ENCODE results near the gene VIT.

VIT gene, protein sequence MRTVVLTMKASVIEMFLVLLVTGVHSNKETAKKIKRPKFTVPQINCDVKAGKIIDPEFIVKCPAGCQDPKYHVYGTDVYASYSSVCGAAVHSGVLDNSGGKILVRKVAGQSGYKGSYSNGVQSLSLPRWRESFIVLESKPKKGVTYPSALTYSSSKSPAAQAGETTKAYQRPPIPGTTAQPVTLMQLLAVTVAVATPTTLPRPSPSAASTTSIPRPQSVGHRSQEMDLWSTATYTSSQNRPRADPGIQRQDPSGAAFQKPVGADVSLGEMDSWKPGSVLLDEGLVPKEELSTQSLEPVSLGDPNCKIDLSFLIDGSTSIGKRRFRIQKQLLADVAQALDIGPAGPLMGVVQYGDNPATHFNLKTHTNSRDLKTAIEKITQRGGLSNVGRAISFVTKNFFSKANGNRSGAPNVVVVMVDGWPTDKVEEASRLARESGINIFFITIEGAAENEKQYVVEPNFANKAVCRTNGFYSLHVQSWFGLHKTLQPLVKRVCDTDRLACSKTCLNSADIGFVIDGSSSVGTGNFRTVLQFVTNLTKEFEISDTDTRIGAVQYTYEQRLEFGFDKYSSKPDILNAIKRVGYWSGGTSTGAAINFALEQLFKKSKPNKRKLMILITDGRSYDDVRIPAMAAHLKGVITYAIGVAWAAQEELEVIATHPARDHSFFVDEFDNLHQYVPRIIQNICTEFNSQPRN

DNA sequence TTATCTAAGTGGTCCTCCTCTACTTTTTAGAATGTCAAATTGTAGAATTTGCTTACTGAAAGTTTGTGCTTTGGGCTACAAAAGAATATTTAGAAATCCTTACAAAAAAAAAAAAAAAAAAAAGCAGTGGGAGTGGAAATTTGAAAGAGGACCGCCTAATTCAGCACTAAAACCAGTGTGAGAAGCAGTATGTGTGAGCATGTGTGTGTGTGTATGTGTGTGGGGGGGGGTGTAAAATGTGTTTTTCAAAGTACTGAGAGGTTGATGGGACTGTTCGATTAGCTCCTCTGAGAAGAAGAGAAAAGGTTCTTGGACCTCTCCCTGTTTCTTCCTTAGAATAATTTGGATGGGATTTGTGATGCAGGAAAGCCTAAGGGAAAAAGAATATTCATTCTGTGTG lies at the start of gene VIT:
VIT (plus strand) TSS at position 175 of the 400 bp plus-strand sequence. CDS start 19,664 bp downstream, outside the sequence.
- no peak for DNase-seq (ENCODE audit: low read depth in 2 of 2)

DNA sequence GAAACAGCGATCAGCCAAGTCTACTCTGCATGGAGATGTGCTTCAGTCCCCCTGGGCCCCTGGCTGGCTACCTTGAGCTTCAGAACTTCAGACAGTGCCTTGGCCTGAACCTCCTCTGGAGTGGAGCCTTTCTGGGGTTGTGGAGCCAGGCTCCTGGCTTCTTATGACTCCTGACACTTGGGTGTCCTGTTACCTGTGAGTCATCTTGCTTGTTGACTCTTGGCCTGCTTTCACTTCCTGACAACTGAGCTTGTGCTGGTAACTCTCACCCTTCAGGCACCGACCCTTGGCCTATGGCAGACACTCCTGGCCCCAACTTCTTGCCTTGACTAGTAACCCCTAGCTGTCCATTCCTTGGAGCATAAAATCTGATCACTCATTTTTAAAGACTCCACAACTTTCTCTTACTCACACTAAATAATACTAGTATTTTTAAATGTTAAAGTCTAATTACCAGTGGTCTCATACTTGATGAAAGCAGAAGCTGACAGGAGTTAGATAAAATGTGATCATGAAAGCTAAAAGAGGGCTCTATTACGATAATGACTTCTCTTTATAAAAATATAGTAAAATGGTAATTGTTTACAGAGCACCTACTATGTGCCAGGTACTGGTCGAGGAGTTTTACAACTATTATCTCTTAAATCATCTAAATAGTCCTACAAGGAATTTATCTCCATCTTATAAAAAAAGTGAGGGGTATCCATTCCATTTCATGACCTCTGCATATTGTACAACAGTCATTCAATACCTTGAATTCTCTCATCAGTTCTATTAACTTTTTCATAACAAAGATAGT lies 46.3 kb upstream of the VIT start:
- no peak for DNase-seq (ENCODE audit: low read depth in 2 of 2)

- DNase-seq (ENCODE audit: low read depth in 2 of 2) = no peak
Observed at GRCh38 chr2:36653155-36653554, 43.4 kb upstream of the VIT start.

DNA sequence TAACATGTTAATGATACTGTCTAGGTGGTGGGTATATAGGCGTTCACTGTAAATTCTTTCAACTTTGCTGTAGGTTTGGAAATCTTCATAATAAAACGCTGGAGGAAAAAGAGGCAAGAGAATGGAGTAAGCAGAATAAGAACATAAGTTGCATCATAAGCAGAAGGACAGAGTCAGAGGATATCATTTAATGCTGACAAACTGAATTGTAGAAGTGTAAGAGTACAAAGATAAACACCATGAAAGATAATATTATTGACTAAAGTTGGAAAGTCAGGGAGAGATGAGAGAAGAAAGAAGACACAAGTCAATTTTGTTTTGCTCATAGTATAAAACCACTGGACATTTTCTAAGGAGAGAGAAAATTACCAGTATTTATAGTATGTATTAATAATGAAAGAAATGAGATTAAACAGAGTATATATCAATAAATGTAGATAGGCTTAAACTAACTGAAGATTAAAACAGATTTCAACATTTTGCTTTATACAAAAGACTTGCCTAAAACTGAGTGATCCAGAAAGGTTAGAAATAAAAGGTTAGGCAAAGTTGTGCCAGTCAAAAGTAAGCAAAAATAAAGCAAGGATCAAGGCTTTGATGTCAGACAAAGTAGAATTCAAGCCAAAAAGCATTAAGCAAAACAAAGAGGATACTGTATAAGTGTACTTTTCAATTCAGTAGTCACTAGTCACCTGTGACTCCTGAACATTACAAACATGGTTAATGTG lies 42.4 kb upstream of the VIT start:
- DNase-seq (ENCODE audit: low read depth in 2 of 2) = no peak

- no peak for DNase-seq (ENCODE audit: low read depth in 2 of 2)
Observed at GRCh38 chr2:36655453-36655852, 41.1 kb upstream of the VIT start.

DNA sequence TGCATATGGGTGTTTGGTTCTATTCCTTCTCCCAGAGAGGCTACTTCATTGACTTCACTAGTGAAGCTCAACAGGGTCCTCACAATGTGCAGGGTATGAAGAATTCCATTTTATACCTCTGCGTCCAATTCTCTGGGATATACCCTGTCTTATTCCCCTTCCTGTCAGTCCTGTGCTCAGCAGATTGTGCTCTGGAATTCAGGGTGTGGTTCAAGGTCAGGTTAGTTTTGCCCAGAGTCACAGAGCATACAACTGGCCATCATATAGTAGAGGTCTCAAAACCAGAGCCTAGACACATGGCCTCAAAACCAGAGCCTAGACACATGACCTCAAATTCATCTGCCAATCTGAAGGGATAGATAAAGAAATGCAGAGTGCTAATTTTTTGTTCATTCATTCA lies 38.8 kb upstream of the VIT start:
- no peak for DNase-seq (ENCODE audit: low read depth in 2 of 2)

- no peak for DNase-seq (ENCODE audit: low read depth in 2 of 2)
Observed at GRCh38 chr2:36658277-36658748, 38.2 kb upstream of the VIT start.

DNA sequence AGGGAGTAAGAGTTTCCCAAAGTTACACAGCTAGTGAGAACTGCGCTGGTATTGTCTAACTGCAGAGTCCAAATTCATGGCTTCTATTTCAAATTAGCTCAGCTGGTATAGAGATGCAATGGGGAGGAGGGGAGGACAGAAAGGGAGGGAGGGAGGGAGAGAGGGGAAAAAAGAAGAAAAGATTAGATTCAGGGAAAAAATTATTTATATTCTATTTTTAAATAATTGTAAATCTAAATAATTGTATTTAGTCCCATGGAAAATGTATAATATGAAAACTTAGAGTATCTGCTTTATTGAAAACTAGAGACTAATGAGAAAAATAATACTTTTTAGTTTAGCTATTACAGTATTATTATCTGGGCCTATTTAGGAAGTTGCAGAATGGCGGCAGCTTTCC lies 37.3 kb upstream of the VIT start:
- no peak for DNase-seq (ENCODE audit: low read depth in 2 of 2)

DNA sequence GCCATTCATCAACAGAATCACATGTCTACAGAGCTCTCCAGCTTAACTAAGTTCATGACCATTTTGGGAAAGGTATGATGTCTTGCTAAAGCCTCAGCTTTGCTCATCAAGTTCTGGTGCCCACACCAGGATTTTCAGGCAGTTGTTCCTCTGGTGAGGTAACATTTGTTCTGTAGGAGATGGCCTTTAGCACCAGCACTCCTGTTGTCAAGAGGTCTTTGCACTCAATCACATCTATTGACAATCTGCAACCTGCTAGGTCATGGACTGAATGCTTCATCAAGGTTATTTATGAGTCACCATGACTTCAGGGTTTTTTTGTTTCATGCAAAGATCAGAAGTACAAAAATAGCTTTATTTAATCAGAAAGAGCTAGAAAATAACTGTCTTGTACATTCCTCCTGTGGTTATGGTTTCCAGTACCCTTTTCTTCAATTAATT lies 36.6 kb upstream of the VIT start:
- DNase-seq (ENCODE audit: low read depth in 2 of 2) = no peak

DNA sequence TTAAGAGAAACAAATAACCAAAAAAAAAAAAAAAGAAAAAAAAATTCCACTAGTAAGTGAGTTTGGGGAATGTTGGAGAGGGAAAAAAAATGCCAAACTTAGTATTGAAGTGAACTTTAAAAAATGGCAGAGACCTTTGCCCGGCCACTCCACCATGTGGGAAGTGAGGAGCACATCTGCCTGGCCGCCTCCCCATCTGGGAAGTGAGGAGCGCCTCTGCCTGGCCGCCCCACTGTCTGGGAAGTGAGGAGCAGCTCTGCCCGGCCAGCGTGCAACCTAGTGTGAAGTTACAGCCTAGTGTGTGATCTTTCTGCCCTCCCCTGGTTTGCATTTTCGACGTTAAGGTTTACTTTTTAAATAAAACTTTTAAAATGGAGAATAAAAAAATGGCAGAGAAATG lies 33.9 kb upstream of the VIT start:
- DNase-seq (ENCODE audit: low read depth in 2 of 2) = no peak

- no peak for DNase-seq (ENCODE audit: low read depth in 2 of 2)
Observed at GRCh38 chr2:36663295-36663694, 33.2 kb upstream of the VIT start.

- no peak for DNase-seq (ENCODE audit: low read depth in 2 of 2)
Observed at GRCh38 chr2:36663851-36664695, 32.4 kb upstream of the VIT start.

DNA sequence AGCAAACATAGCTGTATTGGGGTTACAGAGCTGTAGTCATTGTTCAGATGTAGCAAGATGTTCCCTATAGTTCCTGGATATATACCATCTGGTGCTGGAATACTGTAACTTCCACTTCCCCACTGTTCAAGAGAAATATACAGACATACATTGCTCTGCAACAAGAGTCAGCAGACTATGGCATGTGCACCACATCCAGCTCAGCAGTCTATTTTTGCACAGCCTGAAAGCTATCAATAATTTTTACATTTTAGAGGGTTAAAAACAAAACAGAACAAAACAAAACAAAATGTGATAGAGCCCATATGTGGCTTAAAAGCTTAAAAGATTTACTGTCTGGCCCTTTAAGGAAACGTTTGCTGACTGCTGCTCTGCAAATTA lies 31.8 kb upstream of the VIT start:
- no peak for DNase-seq (ENCODE audit: low read depth in 2 of 2)

DNA sequence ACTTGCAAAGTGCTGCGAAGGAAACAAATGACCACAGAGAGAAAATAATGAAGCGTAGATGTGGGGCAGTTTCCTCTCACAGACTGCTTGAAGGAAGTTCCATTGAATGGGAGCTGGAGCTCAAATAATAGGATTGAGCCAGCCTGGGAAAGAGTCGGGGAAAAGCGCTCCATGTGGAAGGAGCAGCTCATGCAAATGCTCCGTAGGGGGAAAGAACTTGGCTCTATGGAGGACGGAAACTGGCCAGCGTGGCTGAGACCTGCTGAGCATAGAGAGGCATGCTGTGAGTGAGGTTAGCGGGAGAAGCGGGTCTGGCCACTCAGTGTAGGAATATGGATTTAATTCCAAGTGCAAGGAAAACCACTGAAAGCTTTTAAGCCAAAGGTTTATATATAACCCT lies 28.6 kb upstream of the VIT start:
- DNase-seq (ENCODE audit: low read depth in 2 of 2) = no peak

GRCh38 chr2:36670881-36671595 lies 25.5 kb upstream of the VIT start:
- DNase-seq (ENCODE audit: low read depth in 2 of 2) = no peak

- no peak for DNase-seq (ENCODE audit: low read depth in 2 of 2)
Observed at GRCh38 chr2:36671731-36672130, 24.8 kb upstream of the VIT start.

DNA sequence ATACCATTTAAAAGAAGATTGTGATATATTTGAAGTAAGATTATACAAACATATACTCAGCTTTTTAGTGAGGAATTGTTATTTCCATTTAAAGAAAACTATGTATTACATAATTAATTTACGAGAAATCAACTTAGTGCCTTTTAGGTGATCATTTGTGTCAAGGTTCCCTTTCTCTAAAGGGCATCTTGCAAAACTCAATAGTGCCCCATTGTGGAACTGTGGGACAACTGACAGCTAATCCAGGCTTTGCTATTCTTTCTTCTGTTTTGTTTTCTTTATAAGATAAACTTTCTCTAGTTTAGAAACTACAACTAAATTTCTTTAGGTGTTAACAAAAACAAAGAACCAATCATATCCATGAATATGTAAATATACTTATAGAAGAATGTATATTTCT lies 24.3 kb upstream of the VIT start:
- no peak for DNase-seq (ENCODE audit: low read depth in 2 of 2)

DNA sequence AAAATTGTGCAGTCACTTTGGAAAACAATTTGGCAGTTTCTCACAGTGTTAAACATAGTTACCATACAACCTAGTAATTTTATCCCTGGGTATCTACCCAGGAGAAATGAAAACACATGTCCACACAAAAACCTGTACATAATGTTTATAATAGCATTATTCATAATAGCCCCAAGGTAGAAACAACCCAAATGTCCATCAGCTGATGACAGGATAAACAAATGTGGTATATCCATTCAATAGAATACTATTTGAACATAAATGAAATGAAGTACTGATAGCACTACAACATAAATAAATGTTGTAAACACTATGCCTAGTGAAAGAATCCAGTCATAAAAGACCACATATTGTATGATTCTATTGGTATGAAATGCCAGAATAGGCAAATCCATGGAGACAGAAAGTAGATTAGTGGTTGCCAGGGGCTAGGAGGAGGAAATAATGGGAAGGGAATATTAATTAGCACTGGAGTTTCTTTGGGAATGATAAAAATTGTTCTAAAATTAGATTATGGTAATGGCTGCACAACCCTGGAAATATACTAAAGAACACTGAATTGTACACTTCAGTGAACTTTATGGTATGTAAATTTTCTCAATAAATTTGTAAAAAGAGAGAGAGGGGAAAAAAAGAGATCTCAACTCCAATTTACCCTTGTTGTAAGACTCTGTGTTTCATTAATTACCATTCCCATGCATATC lies 20.8 kb upstream of the VIT start:
- DNase-seq (ENCODE audit: low read depth in 2 of 2) = no peak

GRCh38 chr2:36676364-36676763 lies 20.1 kb upstream of the VIT start:
- no peak for DNase-seq (ENCODE audit: low read depth in 2 of 2)

Measured in stimulated activated CD8-positive, alpha-beta memory T cell treated with anti-CD3 and anti-CD28 coated beads, Interleukin-7, amount 100 ng/mL, for 4 hours (primary cell).